ENCODE measurements around the gene ELMO3. TPM values are rescaled to one million over a fixed set of nuclear protein-coding genes. Genes with fewer than 3 reads are reported as not detected.
A peak's percentile ranks its signal among the peaks of the same experiment; 100 is the strongest.

The ELMO3 gene
- total and polyA plus RNA-seq, 2 of the 13 experiments (the other 11 are each of a cell fraction or from before 2014, with no cell fraction given) = 2.6 to 4.0 TPM

DNA sequence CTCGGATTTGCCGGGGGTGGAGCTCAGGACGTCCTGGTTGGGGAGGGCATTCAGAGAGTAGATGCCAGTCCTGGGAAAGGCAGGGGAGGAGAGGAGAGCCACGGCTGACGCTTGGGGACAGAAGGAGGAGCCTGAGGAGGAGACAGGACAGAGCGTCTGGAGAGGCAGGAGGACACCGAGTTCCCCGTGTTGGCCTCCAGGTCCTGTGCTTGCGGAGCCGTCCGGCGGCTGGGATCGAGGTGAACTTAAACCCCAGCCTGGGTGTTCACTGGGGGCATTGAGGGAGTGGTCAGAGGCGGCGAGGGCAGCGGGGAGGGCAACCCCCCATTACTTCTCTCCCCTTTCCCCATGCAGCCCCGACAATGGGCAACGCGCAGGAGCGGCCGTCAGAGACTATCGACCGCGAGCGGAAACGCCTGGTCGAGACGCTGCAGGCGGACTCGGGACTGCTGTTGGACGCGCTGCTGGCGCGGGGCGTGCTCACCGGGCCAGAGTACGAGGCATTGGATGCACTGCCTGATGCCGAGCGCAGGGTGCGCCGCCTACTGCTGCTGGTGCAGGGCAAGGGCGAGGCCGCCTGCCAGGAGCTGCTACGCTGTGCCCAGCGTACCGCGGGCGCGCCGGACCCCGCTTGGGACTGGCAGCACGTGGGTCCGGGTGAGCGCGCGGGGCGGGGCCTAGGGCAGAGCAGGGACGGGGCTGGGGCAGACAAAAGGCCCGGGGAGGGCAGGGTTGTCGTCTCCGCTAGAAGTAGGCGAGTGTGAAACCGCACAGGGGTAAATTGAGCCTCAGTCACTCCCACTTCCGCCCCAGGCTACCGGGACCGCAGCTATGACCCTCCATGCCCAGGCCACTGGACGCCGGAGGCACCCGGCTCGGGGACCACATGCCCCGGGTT, 24.9 kb upstream of the ELMO3 start (continued):
- TF ChIP-seq, protein P1, sequence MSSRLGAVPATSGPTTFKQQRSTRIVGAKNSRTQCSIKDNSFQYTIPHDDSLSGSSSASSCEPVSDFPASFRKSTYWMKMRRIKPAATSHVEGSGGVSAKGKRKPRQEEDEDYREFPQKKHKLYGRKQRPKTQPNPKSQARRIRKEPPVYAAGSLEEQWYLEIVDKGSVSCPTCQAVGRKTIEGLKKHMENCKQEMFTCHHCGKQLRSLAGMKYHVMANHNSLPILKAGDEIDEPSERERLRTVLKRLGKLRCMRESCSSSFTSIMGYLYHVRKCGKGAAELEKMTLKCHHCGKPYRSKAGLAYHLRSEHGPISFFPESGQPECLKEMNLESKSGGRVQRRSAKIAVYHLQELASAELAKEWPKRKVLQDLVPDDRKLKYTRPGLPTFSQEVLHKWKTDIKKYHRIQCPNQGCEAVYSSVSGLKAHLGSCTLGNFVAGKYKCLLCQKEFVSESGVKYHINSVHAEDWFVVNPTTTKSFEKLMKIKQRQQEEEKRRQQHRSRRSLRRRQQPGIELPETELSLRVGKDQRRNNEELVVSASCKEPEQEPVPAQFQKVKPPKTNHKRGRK (CRISPR knock-in tag; IDR thresholded peaks at IDR 0.05) = peak; percentile 91; the same call in 1 of the 2 replicates
- TF ChIP-seq ZNF343 (CRISPR knock-in tag; IDR thresholded peaks at IDR 0.05) = no peak
- TF ChIP-seq ZNF501 (CRISPR knock-in tag; IDR thresholded peaks at IDR 0.05) = peak; percentile 91
- TF ChIP-seq, protein P2, sequence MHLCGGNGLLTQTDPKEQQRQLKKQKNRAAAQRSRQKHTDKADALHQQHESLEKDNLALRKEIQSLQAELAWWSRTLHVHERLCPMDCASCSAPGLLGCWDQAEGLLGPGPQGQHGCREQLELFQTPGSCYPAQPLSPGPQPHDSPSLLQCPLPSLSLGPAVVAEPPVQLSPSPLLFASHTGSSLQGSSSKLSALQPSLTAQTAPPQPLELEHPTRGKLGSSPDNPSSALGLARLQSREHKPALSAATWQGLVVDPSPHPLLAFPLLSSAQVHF (CRISPR knock-in tag; IDR thresholded peaks at IDR 0.05) = peak; percentile 93
- TF ChIP-seq, protein P3, sequence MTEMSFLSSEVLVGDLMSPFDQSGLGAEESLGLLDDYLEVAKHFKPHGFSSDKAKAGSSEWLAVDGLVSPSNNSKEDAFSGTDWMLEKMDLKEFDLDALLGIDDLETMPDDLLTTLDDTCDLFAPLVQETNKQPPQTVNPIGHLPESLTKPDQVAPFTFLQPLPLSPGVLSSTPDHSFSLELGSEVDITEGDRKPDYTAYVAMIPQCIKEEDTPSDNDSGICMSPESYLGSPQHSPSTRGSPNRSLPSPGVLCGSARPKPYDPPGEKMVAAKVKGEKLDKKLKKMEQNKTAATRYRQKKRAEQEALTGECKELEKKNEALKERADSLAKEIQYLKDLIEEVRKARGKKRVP (CRISPR knock-in tag; IDR thresholded peaks at IDR 0.05) = peak in 1 of 2 experiments; percentile 69; a peak in 1 of 4 replicates
- peak; percentile 96 for TF ChIP-seq SALL1 (CRISPR knock-in tag; IDR thresholded peaks at IDR 0.05)
- TF ChIP-seq, protein P4, sequence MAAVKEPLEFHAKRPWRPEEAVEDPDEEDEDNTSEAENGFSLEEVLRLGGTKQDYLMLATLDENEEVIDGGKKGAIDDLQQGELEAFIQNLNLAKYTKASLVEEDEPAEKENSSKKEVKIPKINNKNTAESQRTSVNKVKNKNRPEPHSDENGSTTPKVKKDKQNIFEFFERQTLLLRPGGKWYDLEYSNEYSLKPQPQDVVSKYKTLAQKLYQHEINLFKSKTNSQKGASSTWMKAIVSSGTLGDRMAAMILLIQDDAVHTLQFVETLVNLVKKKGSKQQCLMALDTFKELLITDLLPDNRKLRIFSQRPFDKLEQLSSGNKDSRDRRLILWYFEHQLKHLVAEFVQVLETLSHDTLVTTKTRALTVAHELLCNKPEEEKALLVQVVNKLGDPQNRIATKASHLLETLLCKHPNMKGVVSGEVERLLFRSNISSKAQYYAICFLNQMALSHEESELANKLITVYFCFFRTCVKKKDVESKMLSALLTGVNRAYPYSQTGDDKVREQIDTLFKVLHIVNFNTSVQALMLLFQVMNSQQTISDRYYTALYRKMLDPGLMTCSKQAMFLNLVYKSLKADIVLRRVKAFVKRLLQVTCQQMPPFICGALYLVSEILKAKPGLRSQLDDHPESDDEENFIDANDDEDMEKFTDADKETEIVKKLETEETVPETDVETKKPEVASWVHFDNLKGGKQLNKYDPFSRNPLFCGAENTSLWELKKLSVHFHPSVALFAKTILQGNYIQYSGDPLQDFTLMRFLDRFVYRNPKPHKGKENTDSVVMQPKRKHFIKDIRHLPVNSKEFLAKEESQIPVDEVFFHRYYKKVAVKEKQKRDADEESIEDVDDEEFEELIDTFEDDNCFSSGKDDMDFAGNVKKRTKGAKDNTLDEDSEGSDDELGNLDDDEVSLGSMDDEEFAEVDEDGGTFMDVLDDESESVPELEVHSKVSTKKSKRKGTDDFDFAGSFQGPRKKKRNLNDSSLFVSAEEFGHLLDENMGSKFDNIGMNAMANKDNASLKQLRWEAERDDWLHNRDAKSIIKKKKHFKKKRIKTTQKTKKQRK (IDR thresholded peaks at IDR 0.05; ENCODE audit: low read length) = no peak
- TF ChIP-seq ZNF557 (CRISPR knock-in tag; IDR thresholded peaks at IDR 0.05) = no peak
- TF ChIP-seq, protein P5, sequence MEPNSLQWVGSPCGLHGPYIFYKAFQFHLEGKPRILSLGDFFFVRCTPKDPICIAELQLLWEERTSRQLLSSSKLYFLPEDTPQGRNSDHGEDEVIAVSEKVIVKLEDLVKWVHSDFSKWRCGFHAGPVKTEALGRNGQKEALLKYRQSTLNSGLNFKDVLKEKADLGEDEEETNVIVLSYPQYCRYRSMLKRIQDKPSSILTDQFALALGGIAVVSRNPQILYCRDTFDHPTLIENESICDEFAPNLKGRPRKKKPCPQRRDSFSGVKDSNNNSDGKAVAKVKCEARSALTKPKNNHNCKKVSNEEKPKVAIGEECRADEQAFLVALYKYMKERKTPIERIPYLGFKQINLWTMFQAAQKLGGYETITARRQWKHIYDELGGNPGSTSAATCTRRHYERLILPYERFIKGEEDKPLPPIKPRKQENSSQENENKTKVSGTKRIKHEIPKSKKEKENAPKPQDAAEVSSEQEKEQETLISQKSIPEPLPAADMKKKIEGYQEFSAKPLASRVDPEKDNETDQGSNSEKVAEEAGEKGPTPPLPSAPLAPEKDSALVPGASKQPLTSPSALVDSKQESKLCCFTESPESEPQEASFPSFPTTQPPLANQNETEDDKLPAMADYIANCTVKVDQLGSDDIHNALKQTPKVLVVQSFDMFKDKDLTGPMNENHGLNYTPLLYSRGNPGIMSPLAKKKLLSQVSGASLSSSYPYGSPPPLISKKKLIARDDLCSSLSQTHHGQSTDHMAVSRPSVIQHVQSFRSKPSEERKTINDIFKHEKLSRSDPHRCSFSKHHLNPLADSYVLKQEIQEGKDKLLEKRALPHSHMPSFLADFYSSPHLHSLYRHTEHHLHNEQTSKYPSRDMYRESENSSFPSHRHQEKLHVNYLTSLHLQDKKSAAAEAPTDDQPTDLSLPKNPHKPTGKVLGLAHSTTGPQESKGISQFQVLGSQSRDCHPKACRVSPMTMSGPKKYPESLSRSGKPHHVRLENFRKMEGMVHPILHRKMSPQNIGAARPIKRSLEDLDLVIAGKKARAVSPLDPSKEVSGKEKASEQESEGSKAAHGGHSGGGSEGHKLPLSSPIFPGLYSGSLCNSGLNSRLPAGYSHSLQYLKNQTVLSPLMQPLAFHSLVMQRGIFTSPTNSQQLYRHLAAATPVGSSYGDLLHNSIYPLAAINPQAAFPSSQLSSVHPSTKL (CRISPR knock-in tag; IDR thresholded peaks at IDR 0.05) = peak; percentile 83
- TF ChIP-seq, protein P6, sequence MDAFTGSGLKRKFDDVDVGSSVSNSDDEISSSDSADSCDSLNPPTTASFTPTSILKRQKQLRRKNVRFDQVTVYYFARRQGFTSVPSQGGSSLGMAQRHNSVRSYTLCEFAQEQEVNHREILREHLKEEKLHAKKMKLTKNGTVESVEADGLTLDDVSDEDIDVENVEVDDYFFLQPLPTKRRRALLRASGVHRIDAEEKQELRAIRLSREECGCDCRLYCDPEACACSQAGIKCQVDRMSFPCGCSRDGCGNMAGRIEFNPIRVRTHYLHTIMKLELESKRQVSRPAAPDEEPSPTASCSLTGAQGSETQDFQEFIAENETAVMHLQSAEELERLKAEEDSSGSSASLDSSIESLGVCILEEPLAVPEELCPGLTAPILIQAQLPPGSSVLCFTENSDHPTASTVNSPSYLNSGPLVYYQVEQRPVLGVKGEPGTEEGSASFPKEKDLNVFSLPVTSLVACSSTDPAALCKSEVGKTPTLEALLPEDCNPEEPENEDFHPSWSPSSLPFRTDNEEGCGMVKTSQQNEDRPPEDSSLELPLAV (CRISPR knock-in tag; conservative IDR thresholded peaks at IDR 0.05; ENCODE audit: low read depth) = 0 out of 2 replicates have a peak, but pooled peaks have one; percentile 39
- TF ChIP-seq PTBP1 (IDR thresholded peaks at IDR 0.05; ENCODE audit: low read depth, low read length, poor library complexity, severe bottlenecking) = peak; percentile 83
- 0 out of 2 replicates have a peak, but pooled peaks have one; percentile 22 for TF ChIP-seq NFE2 (CRISPR knock-in tag; IDR thresholded peaks at IDR 0.05)
- TF ChIP-seq AGO2 (optimal IDR thresholded peaks at IDR 0.05; ENCODE audit: low read depth, low read length) = peak; percentile 77
- TF ChIP-seq ZNF333 (CRISPR knock-in tag; IDR thresholded peaks at IDR 0.05; ENCODE audit: borderline replicate concordance) = peak; percentile 66
- TF ChIP-seq ZMAT3 (CRISPR knock-in tag; conservative IDR thresholded peaks at IDR 0.05) = peak; percentile 91

Data from HepG2 (cell line).